Calu3 (cell line): ENCODE measurements around the gene ARHGEF26. TPM values are rescaled to one million over a fixed set of nuclear protein-coding genes. Genes with fewer than 3 reads are reported as not detected.

ENCODE experiments used
- BruUV-seq: library from RNA; stranded (reverse); fragments of 400-500 nt; replicated peaks from 2 replicates; lab custom pipeline; 2021; lab: Mats Ljungman, UMichigan
- CTCF ChIA-PET: fragments of 300-600 bp; sonication (Branson Sonifier 250); formaldehyde crosslinking; loops from one replicate; lab custom pipeline; 2022; ENCODE audit warnings: antibody characterized with exemption; lab: Charles Lee
- DNase-seq: peaks from one replicate; pipeline ENCODE4 v3.0.0; 2022
- H3K27ac Mint-ChIP-seq: one replicate; pipeline ENCODE4 v1.8.0; 2022; ENCODE audit warnings: mixed read lengths; ENCODE audit not compliant: unreplicated experiment
- H3K27me3 Mint-ChIP-seq: one replicate; pipeline ENCODE4 v1.8.0; 2022; ENCODE audit warnings: mixed read lengths; ENCODE audit not compliant: unreplicated experiment
- H3K36me3 Mint-ChIP-seq: one replicate; pipeline ENCODE4 v1.8.0; 2022; ENCODE audit warnings: mild to moderate bottlenecking, moderate library complexity, mixed read lengths; ENCODE audit not compliant: insufficient read depth, unreplicated experiment
- H3K4me1 Mint-ChIP-seq: one replicate; pipeline ENCODE4 v1.8.0; 2022; ENCODE audit warnings: mild to moderate bottlenecking, low read depth, mixed read lengths; ENCODE audit not compliant: unreplicated experiment
- H3K4me3 Mint-ChIP-seq: one replicate; pipeline ENCODE4 v1.8.0; 2022; ENCODE audit warnings: mild to moderate bottlenecking, low read depth, moderate library complexity, mixed read lengths; ENCODE audit not compliant: unreplicated experiment
- H3K9me3 Mint-ChIP-seq: one replicate; pipeline ENCODE4 v1.8.0; 2022; ENCODE audit warnings: low read depth, mixed read lengths; ENCODE audit not compliant: unreplicated experiment
- CTCF ChIP-seq: fragments of 200-600 bp; IDR thresholded peaks from one replicate; pipeline ENCODE4 v1.8.0; 2022; ENCODE audit warnings: antibody characterized with exemption; ENCODE audit not compliant: unreplicated experiment
- intact Hi-C: fragments of 100-400 bp; cut with micrococcal nuclease; formaldehyde crosslinking; loops from one replicate; pipeline ENCODE4 v1.10.0; 2022; ENCODE audit not compliant: unreplicated experiment
- total RNA-seq: library from RNA; stranded (reverse); gene quantifications from 2 replicates; pipeline ENCODE4 v1.2.3, GENCODE V29; 2022

ARHGEF26 gene
- total RNA-seq, 1 experiment from 2014 or later: 21.4 TPM

- H3K4me3 Mint-ChIP-seq: no peak overlapping the region
- H3K27ac Mint-ChIP-seq: no peak overlapping the region
- DNase-seq: no peak
- no peaks in the 10 kb centered on the region for H3K36me3 Mint-ChIP-seq
- BruUV-seq: no TSS peak
- intact Hi-C loops: no loop called here
- no peaks in the 10 kb centered on the region for H3K9me3 Mint-ChIP-seq
- TF ChIP-seq CTCF: no peak
- H3K27me3 Mint-ChIP-seq: no peaks in the 10 kb centered on the region
- H3K4me1 Mint-ChIP-seq: no peaks in the 10 kb centered on the region
- CTCF ChIA-PET: interaction anchor here (0.6 to 1.1 kb wide), 2 partner anchors 87 to 114 kb away, joined by 3 to 4 read pairs; partner anchors contain the start of gene ARHGEF26
Observed at GRCh38 chr3:154235330-154235729, 114.1 kb downstream of the ARHGEF26 start.

- H3K36me3 Mint-ChIP-seq: no peaks in the 10 kb centered on the region
- H3K27me3 Mint-ChIP-seq: no peaks in the 10 kb centered on the region
- BruUV-seq: no TSS peak
- H3K9me3 Mint-ChIP-seq: no peaks in the 10 kb centered on the region
- no peak overlapping the region for H3K4me3 Mint-ChIP-seq
- intact Hi-C loops: no loop called here
- no peak for DNase-seq
- H3K4me1 Mint-ChIP-seq: peaks cover 3% of the 10 kb centered on the region
- H3K27ac Mint-ChIP-seq: no peak overlapping the region
- CTCF ChIA-PET: no interaction called here
- TF ChIP-seq CTCF: no peak
Observed at GRCh38 chr3:154236331-154236730, 115.1 kb downstream of the ARHGEF26 start.

- CTCF ChIA-PET: no interaction called here
- no TSS peak for BruUV-seq
- intact Hi-C loops: no loop called here
Observed at GRCh38 chr3:154240235-154240634, 119.0 kb downstream of the ARHGEF26 start.

GRCh38 chr3:154241496-154241895, 120.3 kb downstream of the ARHGEF26 start:
- Mint-ChIP-seq H3K9me3 (no peaks in the 10 kb centered on the region), H3K27ac (no peak overlapping the region), H3K36me3 (peaks cover 8% of the 10 kb centered on the region), H3K4me3 (no peak overlapping the region), H3K27me3 (no peaks in the 10 kb centered on the region), H3K4me1 (peaks cover 24% of the 10 kb centered on the region)
- no peak for DNase-seq
- TF ChIP-seq CTCF: no peak
- BruUV-seq: no TSS peak
- CTCF ChIA-PET: no interaction called here
- intact Hi-C loops: no loop called here

More at GRCh38 chr3:154240235-154240634, 119.0 kb downstream of the ARHGEF26 start:
- no peak overlapping the region for H3K27ac Mint-ChIP-seq
- no peak for DNase-seq
- H3K27me3 Mint-ChIP-seq: no peaks in the 10 kb centered on the region
- H3K4me1 Mint-ChIP-seq: peaks cover 20% of the 10 kb centered on the region
- H3K9me3 Mint-ChIP-seq: no peaks in the 10 kb centered on the region
- no peaks in the 10 kb centered on the region for H3K36me3 Mint-ChIP-seq
- TF ChIP-seq CTCF: no peak
- no peak overlapping the region for H3K4me3 Mint-ChIP-seq
